BLaER1 treated with 17β-estradiol and CSF1 and Interleukin-3, amounts not matched to agents 10 nM and 100 nM (cell line): ENCODE measurements around the gene CUX1.

Source experiments
- H3K27ac ChIP-seq, 11 experiments: shearing (Covaris generic); formaldehyde crosslinking; 2 replicates each; pipeline ENCODE4 v1.8.1; 2022
- H3K27me3 ChIP-seq, 11 experiments: shearing (Covaris generic); formaldehyde crosslinking; 2 replicates each; pipeline ENCODE4 v1.8.1; 2022
- H3K36me3 ChIP-seq, 11 experiments: shearing (Covaris generic); formaldehyde crosslinking; 2 replicates each; pipeline ENCODE4 v1.8.1; 2022
- H3K4me1 ChIP-seq, 10 experiments: shearing (Covaris generic); formaldehyde crosslinking; 2 replicates each; pipeline ENCODE4 v1.8.1; 2022
- H3K4me2 ChIP-seq, 11 experiments: shearing (Covaris generic); formaldehyde crosslinking; 2 replicates each; pipeline ENCODE4 v1.8.1; 2022
- H3K4me3 ChIP-seq, 10 experiments: shearing (Covaris generic); formaldehyde crosslinking; 2 replicates each; pipeline ENCODE4 v1.8.1; 2022
- H3K9ac ChIP-seq, 11 experiments: shearing (Covaris generic); formaldehyde crosslinking; 2 replicates each; pipeline ENCODE4 v1.8.1; 2022
- H3K9me3 ChIP-seq, 11 experiments: shearing (Covaris generic); formaldehyde crosslinking; replicated peaks in 1 of 11; 2 replicates each; pipeline ENCODE4 v1.8.1; 2022
- H4K20me1 ChIP-seq, 11 experiments: shearing (Covaris generic); formaldehyde crosslinking; 2 replicates each; pipeline ENCODE4 v1.8.1; 2022
- Cebpa-rat ChIP-seq, 11 experiments: shearing (Covaris generic); IDR thresholded peaks; 2 replicates each; pipeline ENCODE4 v1.8.1; 2022

The CUX1 gene

GRCh38 chr7:102147008-102147407 is 329.6 kb downstream of the CUX1 start:
- Histone ChIP-seq H3K36me3 (peaks cover 18 to 89% (median 86%) of the 10 kb centered on the region in 11 experiments), H3K27me3 (no peaks in the 10 kb centered on the region), H3K9ac (no peak overlapping the region), H3K4me3 (no peak overlapping the region), H3K4me1 (peaks cover under 1 to 19% (median 6%) of the 10 kb centered on the region in 10 experiments; a peak in 19 of 20 replicates), H3K9me3 (0 out of 22 replicates have a peak, but pooled peaks cover 0 to 2% (median 0%) of the 10 kb centered on the region in 11 experiments), H4K20me1 (peaks cover 0 to 44% (median 8%) of the 10 kb centered on the region in 11 experiments; a peak in 14 of 22 replicates), H3K27ac (no peak overlapping the region), H3K4me2 (0 out of 22 replicates have a peak overlapping the region, but pooled peaks of 1 of the 11 experiments have one; percentile 5)
- no peak for TF ChIP-seq Cebpa-rat (IDR thresholded peaks at IDR 0.05)

DNA sequence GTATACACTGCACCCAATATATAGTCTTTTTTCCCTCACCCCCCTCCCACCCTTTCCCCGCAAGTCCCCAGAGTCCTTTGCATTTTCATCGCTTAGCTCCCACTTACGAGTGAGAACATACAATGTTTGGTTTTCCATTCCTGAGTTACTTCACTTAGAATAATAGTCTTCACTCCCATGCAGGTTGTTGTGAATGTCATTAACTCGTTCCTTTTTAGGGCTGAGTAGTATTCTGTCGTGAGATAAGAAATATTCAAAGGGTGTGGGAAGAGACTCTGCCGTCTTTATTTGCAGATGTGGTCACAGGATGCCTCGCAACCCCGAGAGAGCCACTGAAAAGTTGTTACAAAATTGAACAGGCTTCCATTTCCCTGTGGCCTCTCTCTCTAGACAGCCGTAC is 331.4 kb downstream of the CUX1 start:
- Histone ChIP-seq H3K4me1 (peaks cover 0 to 13% (median 3%) of the 10 kb centered on the region in 10 experiments; a peak in 7 of 20 replicates), H4K20me1 (peaks cover 0 to 37% (median 5%) of the 10 kb centered on the region in 11 experiments; a peak in 7 of 22 replicates), H3K9ac (no peak overlapping the region), H3K27me3 (no peaks in the 10 kb centered on the region), H3K27ac (no peak overlapping the region), H3K4me2 (no peak overlapping the region), H3K4me3 (no peak overlapping the region), H3K9me3 (peaks cover 0 to 17% (median 14%) of the 10 kb centered on the region in 11 experiments; a peak in 16 of 22 replicates), H3K36me3 (peaks cover 25 to 89% (median 86%) of the 10 kb centered on the region in 11 experiments)
- no peak for TF ChIP-seq Cebpa-rat (IDR thresholded peaks at IDR 0.05)

DNA sequence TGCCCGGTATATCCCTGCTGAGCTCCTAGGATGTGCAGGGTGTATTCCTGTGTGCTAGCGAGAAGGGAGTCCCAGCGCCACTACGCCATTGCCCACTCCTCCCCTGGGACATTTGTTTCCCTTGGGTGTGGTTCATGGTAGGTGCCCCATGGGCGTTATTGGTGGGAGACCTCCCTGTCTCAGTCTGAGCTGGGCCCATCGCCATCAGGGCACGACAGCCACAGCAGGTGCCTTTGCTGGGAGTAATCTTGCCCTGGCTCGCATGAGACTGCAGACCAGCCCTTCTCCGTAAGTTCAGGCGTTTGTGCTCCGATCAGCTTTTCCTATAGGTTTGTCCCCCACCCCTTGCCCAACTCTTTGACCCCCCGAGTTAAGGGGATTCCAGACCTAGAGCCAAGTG is 332.0 kb downstream of the CUX1 start:
- Histone ChIP-seq H3K9me3 (peaks cover 0 to 23% (median 17%) of the 10 kb centered on the region in 11 experiments; a peak in 16 of 22 replicates), H4K20me1 (peaks cover 0 to 32% (median 5%) of the 10 kb centered on the region in 11 experiments; a peak in 6 of 22 replicates), H3K27ac (no peak overlapping the region), H3K4me3 (no peak overlapping the region), H3K36me3 (peaks cover 30 to 89% (median 86%) of the 10 kb centered on the region in 11 experiments), H3K4me2 (no peak overlapping the region), H3K9ac (no peak overlapping the region), H3K4me1 (peaks cover 0 to 13% (median 3%) of the 10 kb centered on the region in 10 experiments; a peak in 7 of 20 replicates), H3K27me3 (no peaks in the 10 kb centered on the region)
- no peak for TF ChIP-seq Cebpa-rat (IDR thresholded peaks at IDR 0.05)

DNA sequence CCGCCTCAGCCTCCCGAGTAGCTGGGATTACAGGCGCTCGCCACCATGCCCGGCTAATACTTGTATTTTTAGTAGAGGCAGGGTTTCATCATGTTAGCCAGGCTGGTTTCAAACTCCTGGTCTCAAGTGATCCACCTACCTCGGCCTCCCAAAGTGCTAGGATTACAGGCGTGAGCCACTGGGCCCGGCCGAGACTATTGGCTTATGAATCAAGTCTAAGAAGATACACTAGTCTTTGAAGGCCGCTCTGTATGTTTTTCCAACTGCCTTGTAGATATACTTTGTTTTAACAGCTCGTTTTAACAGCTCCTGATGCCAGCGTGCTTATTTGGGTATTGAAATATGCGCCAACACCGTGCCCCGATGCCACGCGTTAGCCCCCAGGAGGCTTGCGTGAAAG is 332.8 kb downstream of the CUX1 start:
- TF ChIP-seq Cebpa-rat (IDR thresholded peaks at IDR 0.05), result no peak
- H3K27ac ChIP-seq, result no peak overlapping the region
- H3K9me3 ChIP-seq, result peaks cover 0 to 26% (median 17%) of the 10 kb centered on the region in 11 experiments; a peak in 16 of 22 replicates
- peaks cover 0 to 32% (median 5%) of the 10 kb centered on the region in 11 experiments; a peak in 7 of 22 replicates for H4K20me1 ChIP-seq
- no peak overlapping the region for H3K4me2 ChIP-seq
- peaks cover 26 to 89% (median 86%) of the 10 kb centered on the region in 11 experiments for H3K36me3 ChIP-seq
- peaks cover 0 to 13% (median 3%) of the 10 kb centered on the region in 10 experiments; a peak in 7 of 20 replicates for H3K4me1 ChIP-seq
- H3K27me3 ChIP-seq, result no peaks in the 10 kb centered on the region
- H3K9ac ChIP-seq, result no peak overlapping the region
- no peak overlapping the region for H3K4me3 ChIP-seq

DNA sequence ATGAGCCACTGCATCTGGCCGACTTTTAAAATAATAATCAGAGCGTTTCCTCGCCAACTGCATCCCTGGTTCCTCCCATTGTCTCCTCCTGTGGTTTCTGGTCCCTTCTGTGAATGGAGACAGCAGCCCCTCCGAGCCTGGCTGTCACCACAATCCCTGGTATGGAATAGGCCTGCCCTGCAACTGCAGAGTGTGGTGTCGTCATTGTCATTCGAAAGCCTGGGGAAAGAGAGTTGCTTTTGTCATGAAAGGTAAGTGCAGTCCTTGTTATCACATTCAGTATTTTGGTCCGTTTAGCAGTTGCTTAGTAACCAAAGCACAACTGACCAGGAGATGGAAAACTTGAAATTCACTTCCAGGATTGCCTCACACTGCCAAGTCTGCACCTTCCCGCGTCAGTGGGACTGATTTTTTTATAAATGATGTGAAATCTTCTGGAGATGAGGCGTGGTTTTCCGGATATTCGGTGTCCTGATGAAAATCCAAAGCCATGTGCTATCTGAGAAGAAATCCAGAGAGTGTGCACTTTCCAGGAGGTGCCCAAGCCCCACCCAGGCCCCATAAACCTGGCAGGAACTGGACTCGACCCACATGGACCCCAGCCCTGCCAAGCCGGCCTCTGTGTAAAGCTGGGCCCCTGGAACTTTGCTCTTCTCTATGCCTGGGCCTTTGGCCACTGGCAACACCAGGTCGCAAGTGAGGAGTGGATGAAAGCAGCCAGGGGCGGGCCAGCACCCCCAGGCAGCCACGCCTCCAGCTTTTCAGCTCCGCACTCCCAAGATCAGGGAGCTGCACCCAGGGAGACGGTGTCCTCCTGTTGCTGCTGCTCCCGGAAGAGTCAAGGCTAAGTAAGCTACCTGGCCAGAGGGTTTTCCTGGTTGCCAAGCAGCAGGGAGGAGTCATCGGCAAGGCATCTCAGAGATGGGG is 335.5 kb downstream of the CUX1 start:
- peaks cover 38 to 87% (median 81%) of the 10 kb centered on the region in 11 experiments for H3K36me3 ChIP-seq
- H4K20me1 ChIP-seq, result peaks cover 0 to 30% (median 2%) of the 10 kb centered on the region in 11 experiments; a peak in 6 of 22 replicates
- TF ChIP-seq Cebpa-rat (IDR thresholded peaks at IDR 0.05), result no peak
- no peak overlapping the region for H3K4me2 ChIP-seq
- H3K9me3 ChIP-seq, result peaks cover 0 to 26% (median 17%) of the 10 kb centered on the region in 11 experiments; a peak in 16 of 22 replicates
- H3K4me1 ChIP-seq, result peaks cover 0 to 3% (median 0%) of the 10 kb centered on the region in 10 experiments; a peak in 2 of 20 replicates
- H3K27me3 ChIP-seq, result no peaks in the 10 kb centered on the region
- H3K27ac ChIP-seq, result no peak overlapping the region
- H3K9ac ChIP-seq, result no peak overlapping the region
- H3K4me3 ChIP-seq, result no peak overlapping the region

DNA sequence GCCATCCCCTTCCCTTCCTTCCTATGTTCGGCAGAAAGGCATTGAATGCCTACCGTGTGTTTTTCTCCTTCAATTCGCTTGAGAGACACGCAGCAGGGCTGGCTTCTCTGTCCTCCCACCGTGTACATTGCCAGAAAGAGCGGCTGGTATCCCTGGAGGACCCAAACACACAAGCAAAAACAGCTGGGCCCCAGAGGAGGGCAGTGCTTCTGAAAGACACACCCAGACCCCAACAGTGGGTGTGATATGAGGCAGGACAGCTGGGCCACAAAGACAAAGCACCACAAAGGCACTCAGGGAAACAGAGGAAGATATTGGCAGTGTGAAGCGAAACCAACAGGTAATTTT is 336.1 kb downstream of the CUX1 start:
- Histone ChIP-seq H3K27me3 (no peaks in the 10 kb centered on the region), H3K9ac (no peak overlapping the region), H3K9me3 (peaks cover 0 to 26% (median 17%) of the 10 kb centered on the region in 11 experiments; a peak in 16 of 22 replicates), H3K4me3 (no peak overlapping the region), H3K27ac (no peak overlapping the region), H3K36me3 (peaks cover 44 to 90% (median 84%) of the 10 kb centered on the region in 11 experiments), H3K4me2 (no peak overlapping the region), H4K20me1 (peaks cover 0 to 35% (median 2%) of the 10 kb centered on the region in 11 experiments; a peak in 6 of 22 replicates), H3K4me1 (peaks cover 0 to 3% (median 0%) of the 10 kb centered on the region in 10 experiments; a peak in 1 of 20 replicates)
- TF ChIP-seq Cebpa-rat (IDR thresholded peaks at IDR 0.05), result no peak

GRCh38 chr7:102154425-102154824 is 337.0 kb downstream of the CUX1 start:
- no peak overlapping the region for H3K27ac ChIP-seq
- H3K27me3 ChIP-seq, result no peaks in the 10 kb centered on the region
- peaks cover 50 to 96% (median 89%) of the 10 kb centered on the region in 11 experiments for H3K36me3 ChIP-seq
- H3K4me3 ChIP-seq, result no peak overlapping the region
- TF ChIP-seq Cebpa-rat (IDR thresholded peaks at IDR 0.05), result no peak
- H3K4me2 ChIP-seq, result no peak overlapping the region
- H4K20me1 ChIP-seq, result peaks cover 0 to 35% (median 2%) of the 10 kb centered on the region in 11 experiments; a peak in 6 of 22 replicates
- no peaks in the 10 kb centered on the region for H3K4me1 ChIP-seq
- no peak overlapping the region for H3K9ac ChIP-seq
- peaks cover 0 to 26% (median 17%) of the 10 kb centered on the region in 11 experiments; a peak in 16 of 22 replicates for H3K9me3 ChIP-seq

GRCh38 chr7:102155821-102156441 is 338.5 kb downstream of the CUX1 start:
- peaks cover 0 to 36% (median 0%) of the 10 kb centered on the region in 11 experiments; a peak in 6 of 22 replicates for H4K20me1 ChIP-seq
- H3K4me2 ChIP-seq, result no peak overlapping the region
- H3K4me3 ChIP-seq, result no peak overlapping the region
- no peak for TF ChIP-seq Cebpa-rat (IDR thresholded peaks at IDR 0.05)
- peaks cover 0 to 26% (median 17%) of the 10 kb centered on the region in 11 experiments; a peak in 16 of 22 replicates for H3K9me3 ChIP-seq
- no peak overlapping the region for H3K9ac ChIP-seq
- H3K4me1 ChIP-seq, result no peaks in the 10 kb centered on the region
- H3K36me3 ChIP-seq, result peaks cover 65 to 96% (median 89%) of the 10 kb centered on the region in 11 experiments
- no peak overlapping the region for H3K27ac ChIP-seq
- H3K27me3 ChIP-seq, result no peaks in the 10 kb centered on the region
